Measurements from ENCODE around the gene SKIL. TPM values are rescaled to one million over a fixed set of nuclear protein-coding genes. Genes with fewer than 3 reads are reported as not detected.

SKIL gene
- total RNA-seq, 1 donor from 2014 or later: 14.2 TPM

GRCh38 chr3:170425491-170426239, 68.2 kb downstream of the SKIL start:
- ATAC-seq (no peak), DNase-seq (ENCODE audit: missing footprints) (no peak)
- intact Hi-C loops (cut with DNase I): no loop called here

GRCh38 chr3:170426240-170426797, 68.8 kb downstream of the SKIL start:
- intact Hi-C loops (cut with DNase I): no loop called here

GRCh38 chr3:170428095-170428494, 70.6 kb downstream of the SKIL start:
- DNase-seq (ENCODE audit: missing footprints): no peak
- intact Hi-C loops (cut with DNase I): no loop called here

More at GRCh38 chr3:170426240-170426797, 68.8 kb downstream of the SKIL start:
- DNase-seq (ENCODE audit: missing footprints) (no peak), ATAC-seq (no peak)

GRCh38 chr3:170429050-170429449, 71.5 kb downstream of the SKIL start:
- ATAC-seq (no peak), DNase-seq (ENCODE audit: missing footprints) (no peak)
- intact Hi-C loops (cut with DNase I): no loop called here

More at GRCh38 chr3:170428095-170428494, 70.6 kb downstream of the SKIL start:
- ATAC-seq: no peak

GRCh38 chr3:170431054-170431453, 73.5 kb downstream of the SKIL start:
- intact Hi-C loops (cut with DNase I): no loop called here
- no peak for DNase-seq (ENCODE audit: missing footprints)
- ATAC-seq: no peak

GRCh38 chr3:170432416-170432815, 74.9 kb downstream of the SKIL start:
- no peak for ATAC-seq
- intact Hi-C loops (cut with DNase I): no loop called here
- DNase-seq (ENCODE audit: missing footprints): no peak

- intact Hi-C loops (cut with DNase I): no loop called here
- no peak for DNase-seq (ENCODE audit: missing footprints)
- no peak for ATAC-seq
Measured at GRCh38 chr3:170436697-170437096, 79.2 kb downstream of the SKIL start.

- ATAC-seq: no peak
- intact Hi-C loops (cut with DNase I): no loop called here
Measured at GRCh38 chr3:170437176-170437575, 79.7 kb downstream of the SKIL start.

GRCh38 chr3:170437696-170438407, 80.3 kb downstream of the SKIL start:
- intact Hi-C loops (cut with DNase I): no loop called here
- DNase-seq (ENCODE audit: missing footprints): no peak
- ATAC-seq: no peak

More at GRCh38 chr3:170437176-170437575, 79.7 kb downstream of the SKIL start:
- no peak for DNase-seq (ENCODE audit: missing footprints)

- DNase-seq (ENCODE audit: missing footprints): no peak
- ATAC-seq: no peak
Measured at GRCh38 chr3:170438836-170439235, 81.3 kb downstream of the SKIL start.

GRCh38 chr3:170440344-170440743, 82.8 kb downstream of the SKIL start:
- ATAC-seq: no peak
- DNase-seq (ENCODE audit: missing footprints): no peak
- intact Hi-C loops (cut with DNase I): no loop called here

More at GRCh38 chr3:170438836-170439235, 81.3 kb downstream of the SKIL start:
- intact Hi-C loops (cut with DNase I): no loop called here

GRCh38 chr3:170441412-170441811, 83.9 kb downstream of the SKIL start:
- ATAC-seq: no peak
- intact Hi-C loops (cut with DNase I): no loop called here
- no peak for DNase-seq (ENCODE audit: missing footprints)

GRCh38 chr3:170442947-170443346, 85.4 kb downstream of the SKIL start:
- ATAC-seq: no peak
- DNase-seq (ENCODE audit: missing footprints): no peak
- intact Hi-C loops (cut with DNase I): no loop called here

GRCh38 chr3:170443457-170443856, 85.9 kb downstream of the SKIL start:
- DNase-seq (ENCODE audit: missing footprints): no peak
- no peak for ATAC-seq
- intact Hi-C loops (cut with DNase I): no loop called here

Small RNA genes within 50 kb of the gene (microRNA-seq; reads per million reads assigned to microRNA genes)
- gene MIR6828: not detected

Other genes with a start within 250 kb of the SKIL start
- gene PHC3, start 176.0 kb upstream of the SKIL start, total RNA-seq: 46.8 TPM
- 17.2 TPM for gene PRKCI, start 135.3 kb upstream of the SKIL start, total RNA-seq
- 2.7 TPM for gene CLDN11, start 61.2 kb downstream of the SKIL start, total RNA-seq
- gene SLC7A14, start 228.4 kb downstream of the SKIL start, total RNA-seq: not detected